PFSK-1 (cell line): ENCODE data around the gene LYSMD2.

Experiments
- FOXP2 ChIP-seq: optimal IDR thresholded peaks from 2 replicates; pipeline ENCODE3; 2011; ENCODE audit warnings: borderline replicate concordance, control low read depth, inconsistent platforms; ENCODE audit not compliant: insufficient read depth; ENCODE audit errors: extremely low read length, extremely low read depth
- POLR2AphosphoS5 ChIP-seq: IDR thresholded peaks from 2 replicates; pipeline ENCODE4 v1.6.1; 2012; ENCODE audit warnings: low read depth, mild to moderate bottlenecking, control low read depth, low read length, moderate library complexity
- REST ChIP-seq, 2 experiments: IDR thresholded peaks; 2 replicates each; pipeline versions ENCODE4 v1.6.1 to v1.8.0; 2011 to 2012; ENCODE audit warnings: low read depth in 2 of 2, low read length in 2 of 2, control low read depth in 1 of 2, inconsistent platforms in 1 of 2, mild to moderate bottlenecking in 1 of 2, moderate library complexity in 1 of 2; ENCODE audit not compliant: insufficient read depth in 1 of 2
- SIN3A ChIP-seq: IDR thresholded peaks from 2 replicates; pipeline ENCODE4 v1.6.1; 2012; ENCODE audit warnings: mild to moderate bottlenecking, low read length, moderate library complexity, borderline replicate concordance; ENCODE audit not compliant: insufficient read depth
- TAF1 ChIP-seq: IDR thresholded peaks from 2 replicates; pipeline ENCODE4 v1.6.1; 2012; ENCODE audit warnings: low read length, control low read depth, borderline replicate concordance; ENCODE audit not compliant: insufficient read depth

LYSMD2 gene

DNA sequence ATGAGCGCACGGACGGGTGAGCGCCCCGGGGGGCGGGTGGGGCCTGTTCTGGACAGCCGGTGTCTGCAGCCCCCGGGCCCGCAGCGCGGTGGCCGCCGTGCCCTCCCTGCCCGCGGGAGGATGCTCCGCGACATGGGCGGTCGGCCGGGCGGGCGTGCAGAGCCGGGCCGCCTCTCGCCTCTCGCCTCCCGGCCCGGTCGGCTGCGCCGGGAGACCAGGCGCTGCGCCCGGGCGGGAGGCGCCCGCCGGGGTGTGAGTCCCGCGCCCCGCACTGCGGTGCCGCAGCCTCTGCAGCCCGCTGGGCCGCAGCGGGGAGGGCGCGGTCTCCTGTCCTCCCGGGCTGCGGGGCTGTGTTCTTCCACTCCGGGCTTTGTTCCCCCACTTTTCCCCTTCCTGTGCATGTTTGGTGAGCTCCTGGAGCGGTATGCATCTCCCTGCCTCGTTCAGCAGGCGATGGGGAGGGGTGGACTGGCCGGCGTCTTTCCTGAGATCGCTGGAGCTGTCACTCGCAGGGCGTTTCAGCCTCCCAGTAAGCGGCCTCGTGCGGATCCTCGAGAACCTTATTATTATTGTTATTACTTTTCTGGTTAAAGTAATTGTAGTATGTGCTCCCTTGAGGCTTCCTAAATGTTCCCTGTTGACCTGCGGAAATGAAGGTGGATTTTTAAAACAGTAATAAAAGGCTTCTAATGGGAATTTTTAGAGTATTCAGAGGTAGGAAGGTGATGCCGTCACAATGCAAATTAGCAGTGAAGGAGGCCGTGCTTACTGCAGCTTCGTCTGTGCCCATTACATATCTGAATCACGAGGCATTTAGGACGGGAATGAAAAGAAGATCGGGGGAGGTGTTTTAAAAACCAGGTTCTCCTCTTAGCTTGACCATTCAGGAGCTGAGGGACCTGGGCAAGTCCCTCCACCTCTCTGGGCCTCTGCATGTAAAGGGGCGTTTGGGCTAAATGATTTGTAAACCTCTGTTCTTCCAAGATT is 14.5 kb upstream of the LYSMD2 start:
- TF ChIP-seq POLR2AphosphoS5 (no peak), SIN3A (no peak; the same call in 1 of the 2 replicates), REST (IDR thresholded peaks at IDR 0.05; ENCODE audit: insufficient read depth in 1 of 2, low read depth in 2 of 2, low read length in 2 of 2) (no peak), FOXP2 (no peak), TAF1 (no peak)

DNA sequence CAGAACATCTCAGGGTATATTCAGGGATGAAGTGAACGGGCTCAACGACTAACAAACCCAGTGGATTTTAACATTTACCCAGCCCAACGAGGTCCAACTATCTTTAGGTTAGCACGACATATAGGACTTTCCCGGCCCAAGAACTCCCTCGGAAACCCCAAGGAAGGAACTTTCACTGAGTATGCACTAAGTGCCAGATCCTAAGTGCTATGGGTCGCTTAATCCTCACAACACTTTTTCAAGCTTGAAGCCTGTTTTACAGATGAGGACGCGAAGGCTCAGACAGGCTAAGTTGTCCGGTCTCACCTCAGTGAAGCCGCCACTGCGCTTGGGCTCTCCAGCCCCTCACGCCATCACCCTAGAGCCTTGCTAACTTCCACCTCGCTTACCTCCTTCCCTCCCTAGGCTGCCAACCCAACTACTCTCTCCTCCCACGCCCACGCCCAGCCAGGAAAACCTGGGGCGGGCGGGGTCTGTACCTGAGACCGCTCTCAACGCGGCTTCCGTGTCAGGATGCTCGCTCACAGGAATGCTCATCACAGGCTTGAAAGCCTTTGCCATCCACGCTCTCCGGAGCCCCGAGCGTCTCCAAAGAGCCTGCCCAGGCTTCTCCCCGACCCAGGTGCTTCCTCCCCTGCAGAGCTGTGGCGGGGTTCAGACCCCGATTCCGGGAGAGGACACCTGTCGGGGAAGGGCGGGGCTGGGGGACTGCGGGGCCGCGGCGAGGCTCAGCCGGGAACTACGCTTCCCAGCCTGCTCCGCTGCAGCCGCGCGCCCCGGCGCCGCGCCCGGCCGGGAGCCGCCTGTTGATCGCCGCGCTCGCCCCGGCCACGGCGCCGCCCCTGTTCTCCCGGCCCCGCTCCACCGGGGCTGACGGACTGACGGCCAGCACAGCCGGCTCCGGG is 13.6 kb upstream of the LYSMD2 start, which contains the start of gene TMOD2:
Gene TMOD2, plus strand, starts transcription at position 806 of the 905 bp plus-strand sequence. CDS start 14,845 bp downstream, outside the sequence.
- TF ChIP-seq TAF1 (no peak), POLR2AphosphoS5 (no peak), SIN3A (no peak)

GRCh38 chr15:51750186-51750585 is 12.7 kb upstream of the LYSMD2 start:
- no peak for TF ChIP-seq TAF1
- no peak for TF ChIP-seq POLR2AphosphoS5
- no peak for TF ChIP-seq REST (IDR thresholded peaks at IDR 0.05; ENCODE audit: insufficient read depth in 1 of 2, low read depth in 2 of 2, low read length in 2 of 2)
- no peak for TF ChIP-seq FOXP2
- TF ChIP-seq SIN3A: no peak

DNA sequence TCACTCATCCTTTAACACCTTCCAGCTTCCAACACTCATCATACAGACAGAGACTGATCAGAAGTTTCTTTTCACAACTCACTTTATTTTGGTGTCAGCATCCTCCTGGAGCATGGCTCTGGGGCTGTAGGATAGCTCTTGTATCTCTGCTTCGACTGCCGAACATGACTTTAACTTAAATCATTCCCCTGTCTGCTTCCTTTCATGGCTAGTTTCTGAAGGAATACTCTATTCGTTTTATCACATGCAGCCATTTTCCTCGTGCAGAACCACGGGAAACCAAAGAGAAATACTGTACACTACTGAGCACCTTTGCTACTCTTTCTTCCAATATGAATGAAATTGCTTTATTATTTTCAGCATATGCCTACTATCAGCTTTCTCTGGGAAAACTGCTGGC is 11.9 kb upstream of the LYSMD2 start:
- TF ChIP-seq REST (IDR thresholded peaks at IDR 0.05; ENCODE audit: insufficient read depth in 1 of 2, low read depth in 2 of 2, low read length in 2 of 2) (no peak), FOXP2 (no peak), TAF1 (no peak), POLR2AphosphoS5 (no peak), SIN3A (no peak)

DNA sequence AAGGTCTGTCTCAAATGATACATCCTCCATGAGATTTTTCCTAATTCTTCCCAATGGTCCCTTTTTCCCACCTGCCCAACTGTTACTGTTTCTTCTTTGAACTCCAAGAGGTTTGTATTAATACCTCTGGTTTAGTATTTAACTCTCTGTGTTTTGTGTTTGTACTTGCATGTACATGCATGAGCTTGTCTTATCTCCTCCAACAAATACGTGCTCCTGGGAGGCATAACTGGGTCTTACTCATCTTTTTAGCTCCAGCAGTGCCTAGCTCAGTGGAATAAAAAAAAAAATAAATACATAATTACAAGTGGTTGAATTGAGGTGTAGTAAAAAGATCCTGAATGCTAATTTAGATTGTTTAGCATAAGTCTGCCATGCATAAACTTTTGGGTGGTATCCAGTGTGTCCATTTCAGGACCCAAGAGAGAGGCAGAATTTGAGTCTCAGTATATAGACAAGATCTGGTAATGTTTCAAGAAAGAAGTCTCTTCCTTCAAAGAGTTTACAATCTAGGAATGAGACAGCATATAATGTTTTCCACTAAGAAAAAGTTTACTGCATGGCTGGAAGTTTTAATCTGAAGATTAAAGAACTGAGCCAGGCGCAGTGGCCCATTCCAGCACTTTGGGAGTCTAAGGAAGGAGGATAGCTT is 1.7 kb upstream of the LYSMD2 start:
- no peak for TF ChIP-seq TAF1
- TF ChIP-seq REST (IDR thresholded peaks at IDR 0.05; ENCODE audit: insufficient read depth in 1 of 2, low read depth in 2 of 2, low read length in 2 of 2): no peak
- TF ChIP-seq SIN3A: no peak
- no peak for TF ChIP-seq POLR2AphosphoS5
- TF ChIP-seq FOXP2: no peak
